SIG-M5 treated with dmso at 0.1 percent for 504 hours (cell line): ENCODE data around the gene MAST4.

ENCODE experiments used
- DNase-seq: peaks from one replicate; lab custom pipeline; 2025; ENCODE audit not compliant: unreplicated experiment; lab: John Stamatoyannopoulos, UW

Gene MAST4

GRCh38 chr5:66985417-66985816, 389.2 kb downstream of the MAST4 start:
- DNase-seq, result no peak

GRCh38 chr5:66986009-66986408, 389.8 kb downstream of the MAST4 start:
- no peak for DNase-seq

DNA sequence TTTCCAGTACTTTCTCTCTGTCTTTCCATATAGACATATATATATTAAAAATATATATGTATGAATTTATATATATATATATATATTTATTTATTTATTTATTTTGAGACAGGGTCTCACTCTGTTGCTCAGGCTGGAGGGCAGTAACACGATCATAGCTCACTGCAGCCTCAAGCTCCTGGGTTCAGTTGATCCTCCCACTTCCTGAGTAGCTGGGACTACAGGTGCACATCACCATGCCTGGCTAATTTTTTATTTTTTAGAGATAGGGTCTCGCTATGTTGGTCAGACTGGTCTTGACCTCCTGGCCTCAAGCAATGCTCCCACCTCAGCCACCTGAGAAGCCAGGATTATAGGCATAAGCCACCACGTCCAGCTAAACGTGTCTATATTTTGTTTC, 390.3 kb downstream of the MAST4 start:
- no peak for DNase-seq

GRCh38 chr5:66987126-66987525, 390.9 kb downstream of the MAST4 start:
- no peak for DNase-seq

DNA sequence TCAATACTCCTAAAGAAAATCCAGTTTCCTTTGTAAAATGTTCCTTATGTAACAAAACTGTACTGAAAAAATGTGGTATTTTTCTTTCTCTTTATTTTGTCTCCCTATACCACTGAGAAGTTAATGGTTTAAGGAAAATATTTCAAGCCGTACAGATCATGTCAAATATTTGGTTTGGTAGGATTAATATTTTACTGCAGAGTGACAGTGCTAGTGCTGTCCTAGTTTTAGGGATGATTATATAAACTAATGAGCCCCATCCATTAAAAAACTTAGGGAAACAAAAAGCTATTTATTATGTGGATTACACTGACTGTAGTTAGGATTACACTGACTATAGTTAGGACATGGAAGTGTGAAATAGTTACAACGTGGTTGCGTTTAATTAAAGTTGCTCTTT, 391.3 kb downstream of the MAST4 start:
- no peak for DNase-seq

DNA sequence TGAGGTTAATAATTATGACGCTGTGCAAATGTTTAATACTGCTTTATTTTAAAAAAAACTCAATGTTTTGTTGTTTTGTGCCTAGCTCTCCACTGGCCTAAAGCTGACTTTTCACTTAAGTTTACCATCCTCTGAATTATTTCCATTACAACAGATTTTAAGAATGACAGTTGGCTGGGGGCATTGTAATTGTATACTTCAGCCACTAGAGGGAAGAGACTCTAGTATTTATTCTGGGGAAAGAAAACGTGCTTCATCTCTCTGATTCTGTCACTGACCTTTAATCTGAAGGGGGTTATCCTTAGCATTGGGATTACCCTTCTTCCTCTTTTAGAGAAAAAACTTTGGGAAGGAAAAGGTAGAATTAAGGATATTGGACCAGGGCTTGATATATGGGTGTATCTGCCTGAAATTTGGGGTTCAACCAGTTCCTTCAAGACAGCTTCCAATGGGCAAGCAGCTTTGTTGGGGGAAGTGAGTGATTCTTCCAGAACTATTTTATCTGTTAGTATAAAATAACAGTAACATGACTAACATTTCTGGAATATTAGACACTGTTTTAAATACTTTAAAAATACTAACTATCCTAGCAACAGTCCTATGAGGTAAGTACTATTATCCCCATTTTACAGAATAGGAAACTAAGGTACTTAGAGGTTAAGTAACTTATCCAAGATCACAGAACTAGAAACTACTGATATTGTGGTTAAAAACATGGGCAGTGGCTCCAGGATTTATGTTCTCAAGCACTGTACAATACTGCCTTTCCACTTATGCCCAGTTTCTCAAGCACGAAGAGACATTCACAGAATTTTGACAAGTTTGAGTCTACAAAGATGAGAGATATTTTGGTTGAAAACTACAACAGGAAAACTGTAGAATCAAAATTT, 392.0 kb downstream of the MAST4 start:
- peak; percentile 54 for DNase-seq

DNA sequence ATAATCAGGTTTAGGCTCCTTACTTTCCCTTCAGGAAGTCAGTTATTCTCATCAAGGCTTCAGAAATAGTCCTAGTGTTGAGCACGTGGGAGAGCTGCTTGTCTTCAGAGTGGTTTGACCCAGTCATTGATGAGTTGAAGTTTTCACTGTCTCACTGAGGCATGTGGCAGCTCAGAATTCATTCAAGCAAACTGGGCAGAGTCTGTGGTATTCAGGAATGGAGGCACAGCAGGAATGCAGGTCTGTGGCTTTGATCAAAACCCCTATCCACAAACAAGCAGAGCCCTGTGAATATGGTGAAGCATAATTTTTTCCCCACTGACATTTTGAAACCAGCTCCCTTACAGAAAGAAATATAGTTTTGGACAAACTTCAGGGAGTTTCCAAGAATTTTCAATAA, 393.1 kb downstream of the MAST4 start:
- no peak for DNase-seq

GRCh38 chr5:66989781-66990180, 393.6 kb downstream of the MAST4 start:
- DNase-seq, result no peak

DNA sequence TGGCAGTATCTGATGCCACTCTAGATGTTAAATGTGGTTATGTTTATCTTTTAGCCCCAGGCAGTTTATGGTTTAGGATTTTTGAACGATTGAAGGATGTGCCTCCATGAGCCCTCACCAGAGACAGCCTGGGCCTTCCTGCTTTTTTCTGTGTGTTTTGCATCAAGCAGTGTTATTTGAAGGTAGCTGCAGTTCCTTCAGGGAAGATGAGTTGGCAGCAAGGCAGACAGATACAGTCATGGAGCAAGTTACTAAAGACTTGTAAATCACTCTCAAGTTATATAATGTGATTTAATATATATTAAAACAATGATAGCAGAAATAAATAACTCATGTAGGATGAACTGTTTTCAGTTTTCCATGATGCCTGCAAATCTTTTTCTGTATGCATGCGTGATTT, 395.6 kb downstream of the MAST4 start:
- DNase-seq, result no peak

DNA sequence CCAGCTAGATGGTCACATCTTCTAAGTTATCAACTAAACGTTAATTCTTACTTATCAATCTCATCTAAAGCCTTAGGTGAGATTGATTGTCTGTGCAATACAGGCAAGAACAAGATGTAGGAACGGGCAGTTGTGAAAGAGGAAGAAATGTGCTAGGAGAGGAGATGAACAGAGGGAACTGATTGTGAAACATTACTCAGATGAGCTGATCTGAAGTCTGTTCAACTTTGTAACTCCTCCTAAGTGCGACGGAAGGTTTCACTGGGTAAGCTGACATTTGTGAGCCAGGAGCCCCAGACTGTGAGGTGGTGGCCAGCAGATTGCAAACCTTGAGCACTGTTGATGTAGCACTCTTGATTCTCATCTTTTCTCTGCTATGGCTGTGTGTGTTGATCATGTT, 396.4 kb downstream of the MAST4 start:
- DNase-seq, result peak; percentile 83

DNA sequence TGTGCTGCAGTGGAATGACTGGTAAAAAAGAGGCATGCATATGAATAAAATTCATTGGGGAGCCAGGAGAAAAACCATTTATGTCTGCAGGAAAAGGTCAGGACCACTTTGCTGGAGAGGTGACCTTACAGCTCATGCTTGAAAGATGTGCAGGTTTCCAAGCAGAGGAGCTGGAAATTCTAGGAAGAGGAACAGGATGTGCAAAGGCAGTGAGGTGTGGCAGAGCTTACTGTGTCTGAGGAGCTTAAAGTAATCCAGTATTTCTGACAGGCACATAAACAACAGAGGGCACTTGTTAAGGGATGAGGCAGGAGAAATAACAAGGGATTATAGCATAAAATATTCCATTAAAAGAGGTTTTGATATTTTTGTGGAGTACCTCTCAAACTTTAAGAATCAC, 397.3 kb downstream of the MAST4 start:
- no peak for DNase-seq

- no peak for DNase-seq
Observed at GRCh38 chr5:66993882-66994281, 397.7 kb downstream of the MAST4 start.

DNA sequence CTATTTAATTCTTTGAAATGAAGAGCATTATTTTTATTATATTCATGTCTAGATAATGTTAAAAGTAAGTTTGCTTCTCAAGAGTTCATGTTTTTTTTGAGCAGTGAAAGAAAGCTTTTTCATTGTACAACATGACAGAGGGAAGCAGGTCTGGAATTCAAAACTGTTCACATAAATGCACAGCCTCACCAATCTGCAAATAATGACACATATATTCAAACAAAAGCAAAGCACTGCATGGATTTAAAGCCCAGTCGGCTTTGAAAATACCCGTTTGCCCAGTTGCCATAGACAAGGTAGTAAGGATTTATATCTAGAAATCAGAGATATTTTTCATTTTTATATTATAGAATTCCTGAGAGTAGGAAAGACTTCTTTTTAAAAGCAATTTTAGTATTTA, 398.6 kb downstream of the MAST4 start:
- DNase-seq, result peak; percentile 40

DNA sequence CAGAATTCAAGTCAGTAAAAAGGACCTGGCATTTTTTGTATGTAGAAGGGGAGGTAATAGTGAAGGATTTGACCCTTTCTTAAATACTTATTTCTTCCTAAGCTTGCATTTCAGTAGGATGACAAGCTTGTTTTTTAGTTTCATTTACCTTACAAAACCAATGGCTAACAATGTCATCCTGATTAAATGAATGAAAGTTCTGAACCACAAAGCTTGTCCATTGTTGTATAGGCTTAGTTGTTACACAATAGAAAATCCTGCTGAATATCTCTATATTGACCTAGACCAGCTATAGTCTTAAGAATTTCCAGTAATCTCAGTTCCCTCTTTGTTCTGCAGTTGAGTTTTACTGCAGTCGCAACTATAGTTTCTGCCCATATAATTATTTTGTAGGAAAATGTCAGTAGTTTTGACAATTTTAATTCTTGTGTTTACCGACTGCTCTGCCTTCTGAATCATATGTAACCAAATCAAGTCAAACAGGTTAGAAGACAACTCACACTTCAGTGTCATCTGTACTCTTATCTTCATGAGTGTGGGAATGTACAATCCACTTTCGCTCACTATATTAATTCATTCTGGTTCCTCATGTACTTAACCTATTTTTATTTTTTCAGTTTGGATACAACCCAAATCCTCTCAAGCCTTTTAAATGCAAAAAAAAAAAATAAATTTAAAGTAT, 404.7 kb downstream of the MAST4 start:
- no peak for DNase-seq

GRCh38 chr5:67002832-67003684, 406.9 kb downstream of the MAST4 start:
- DNase-seq, result no peak

- DNase-seq, result no peak
Observed at GRCh38 chr5:67003685-67003934, 407.4 kb downstream of the MAST4 start.

DNA sequence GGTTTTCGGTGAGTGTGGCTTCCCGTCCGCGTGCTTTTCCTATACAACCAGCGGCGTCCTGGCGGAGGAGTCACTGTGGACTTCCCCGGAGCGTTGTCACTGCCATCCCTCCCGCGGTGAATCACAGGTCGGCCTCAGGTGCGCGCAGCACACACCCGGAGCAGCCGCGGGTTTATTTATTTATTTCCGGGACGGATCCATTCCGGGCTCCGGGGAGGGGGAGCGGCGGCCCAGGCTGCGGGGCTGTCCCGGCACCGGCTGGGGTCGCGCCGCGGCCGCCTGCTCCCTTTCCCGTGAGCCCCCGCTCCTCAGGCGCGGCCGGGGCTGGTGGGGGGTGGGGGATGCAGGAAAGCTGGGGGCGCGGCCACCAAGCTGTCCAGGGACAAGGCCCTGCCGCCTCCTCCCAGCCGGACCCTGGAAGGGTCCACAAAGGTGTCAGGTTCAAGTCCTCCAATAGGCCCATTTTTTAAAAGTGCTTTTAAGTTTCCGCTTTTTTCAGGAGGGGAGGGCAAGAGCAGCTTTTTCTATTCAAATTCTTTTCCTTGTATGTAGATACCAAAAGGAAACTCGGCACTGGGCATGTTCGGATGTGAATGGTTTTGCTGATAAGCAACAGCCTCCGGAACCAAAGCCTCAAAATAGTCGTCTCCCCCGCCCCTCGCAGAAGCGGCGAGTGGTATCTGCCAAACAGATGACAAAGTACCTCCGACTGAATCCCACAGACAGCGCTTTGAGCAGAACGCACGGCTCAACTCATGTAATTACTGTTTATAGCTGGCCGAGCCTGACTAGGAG, 407.9 kb downstream of the MAST4 start:
- peak; percentile 19 for DNase-seq

DNA sequence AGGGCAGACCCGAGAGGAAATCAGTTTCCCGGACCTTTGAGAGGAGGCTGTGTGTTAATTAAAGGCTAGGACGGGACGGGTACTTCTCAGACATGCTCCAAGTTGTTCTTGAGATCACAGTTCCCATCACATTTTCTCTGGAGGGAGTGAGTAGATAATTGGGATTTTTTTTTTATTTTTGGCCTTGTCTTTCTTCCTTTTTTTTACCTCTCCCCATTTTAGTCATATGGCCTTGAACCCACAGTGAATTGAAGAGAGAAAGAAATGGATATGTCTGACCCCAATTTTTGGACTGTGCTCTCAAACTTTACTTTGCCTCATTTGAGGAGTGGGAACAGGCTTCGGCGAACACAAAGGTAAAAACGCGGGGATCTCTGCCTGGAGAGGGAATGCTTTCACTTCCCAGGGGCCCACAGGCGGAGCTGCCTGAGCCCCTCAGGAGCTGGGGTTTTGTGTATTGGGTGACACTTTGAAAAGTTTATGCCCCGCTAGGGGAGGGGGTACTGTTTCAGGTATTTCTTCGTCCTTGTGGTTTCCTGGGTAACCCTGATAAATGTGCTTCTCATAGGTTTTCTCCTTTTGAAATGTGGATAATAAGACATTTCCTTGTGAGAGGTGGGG, 408.6 kb downstream of the MAST4 start:
- DNase-seq, result no peak

DNA sequence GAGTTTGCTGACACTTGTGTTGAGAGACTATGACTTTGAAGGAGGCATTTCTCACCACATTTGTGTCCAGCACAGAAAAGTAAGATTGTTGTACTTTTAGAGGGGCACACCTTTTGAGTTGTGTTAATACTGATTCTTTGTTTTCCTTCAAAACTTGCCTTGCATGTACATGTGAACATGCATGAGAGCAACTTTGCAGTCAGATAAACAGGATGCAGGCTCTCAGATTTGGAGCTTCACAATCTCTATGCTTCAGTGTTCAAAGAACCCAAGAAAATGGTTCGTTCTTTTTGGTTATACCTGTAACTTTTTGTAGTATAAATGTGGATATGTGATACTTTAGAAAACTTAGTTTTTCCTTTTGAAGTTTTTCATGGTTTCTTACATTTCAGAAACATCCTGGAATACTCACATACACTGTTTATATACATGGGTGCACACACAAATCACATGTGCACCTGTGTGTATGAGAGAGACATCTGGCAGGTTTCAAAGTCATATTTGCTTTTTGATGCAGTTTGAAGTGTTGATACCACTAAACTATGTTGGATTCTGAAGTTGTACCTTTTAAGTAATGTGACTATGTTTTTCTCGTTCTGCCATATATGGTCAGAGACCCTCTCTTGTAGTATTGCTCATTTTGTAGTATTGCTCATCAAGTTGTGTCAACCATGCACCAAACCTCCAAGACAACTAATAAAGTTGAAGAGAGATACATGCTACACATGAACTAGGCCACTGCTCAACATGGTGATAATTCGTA, 409.7 kb downstream of the MAST4 start:
- DNase-seq, result no peak

DNA sequence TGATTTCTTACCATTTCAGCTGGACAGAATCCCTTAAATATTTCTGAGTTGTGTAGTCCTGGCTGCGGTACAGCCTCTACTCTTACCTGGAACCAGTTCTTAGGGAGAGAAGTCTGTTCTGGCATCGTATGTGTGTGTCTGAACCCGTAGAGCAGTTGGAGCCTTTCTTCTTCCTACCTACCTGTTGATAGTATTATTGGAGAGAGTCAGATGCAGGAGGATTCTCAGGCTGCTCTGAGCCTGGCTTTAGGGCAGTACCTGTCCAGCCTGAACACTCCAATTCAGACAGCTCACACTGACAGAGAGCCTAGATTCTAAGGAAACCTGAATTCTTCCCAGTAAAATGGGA, 410.3 kb downstream of the MAST4 start:
- DNase-seq, result no peak
